ENCODE measurements around the gene TBL1X.

DNA sequence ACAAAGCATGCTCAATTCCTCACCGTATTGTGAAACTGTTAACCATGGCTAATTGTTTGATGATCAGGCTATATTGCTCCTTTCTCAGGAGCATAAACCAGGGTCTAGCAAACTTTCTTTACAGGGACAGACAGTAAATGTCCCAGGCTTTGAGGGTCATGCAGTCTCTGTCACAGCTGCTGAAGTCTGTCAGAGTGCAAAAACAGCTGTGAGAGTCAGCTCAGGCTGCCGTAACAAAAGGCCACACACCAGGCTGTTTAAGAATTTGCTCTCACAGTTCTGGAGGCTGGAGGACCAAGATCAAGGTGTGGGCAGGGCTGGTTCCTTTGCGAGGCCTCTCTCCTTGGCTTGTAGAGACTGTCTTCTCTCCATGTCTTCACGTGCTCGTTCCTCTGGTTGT lies 225.2 kb downstream of the TBL1X start:
- TF ChIP-seq CTCF (conservative IDR thresholded peaks at IDR 0.05; ENCODE audit: low read length) (no peak), EZH2phosphoT487 (IDR thresholded peaks at IDR 0.05; ENCODE audit: borderline replicate concordance, low read depth, low read length) (no peak)

Data from OCI-LY7 (cell line).